Measurements from ENCODE around the gene MRC2.

MRC2 gene

GRCh38 chr17:62631936-62632924 is 4.8 kb downstream of the MRC2 start:
- DNase-seq (ENCODE audit: low read depth), result no peak
- no peak for TF ChIP-seq CTCF (conservative IDR thresholded peaks at IDR 0.05; ENCODE audit: control insufficient read depth, insufficient read depth, low read depth, low read length)

GRCh38 chr17:62637809-62638208 is 10.3 kb downstream of the MRC2 start:
- TF ChIP-seq CTCF (conservative IDR thresholded peaks at IDR 0.05; ENCODE audit: control insufficient read depth, insufficient read depth, low read depth, low read length), result peak; percentile 14
- DNase-seq (ENCODE audit: low read depth), result no peak
- H3K4me3 ChIP-seq (ENCODE audit: control insufficient read depth, low read depth, low read length), result no peak overlapping the region

More at GRCh38 chr17:62631936-62632924, 4.8 kb downstream of the MRC2 start:
- H3K4me3 ChIP-seq (ENCODE audit: control insufficient read depth, low read depth, low read length), result no peak overlapping the region

- no peak for TF ChIP-seq CTCF (conservative IDR thresholded peaks at IDR 0.05; ENCODE audit: control insufficient read depth, insufficient read depth, low read depth, low read length)
- no peak overlapping the region for H3K4me3 ChIP-seq (ENCODE audit: control insufficient read depth, low read depth, low read length)
Measured at GRCh38 chr17:62641153-62641552, 13.7 kb downstream of the MRC2 start.

GRCh38 chr17:62641951-62642350 is 14.5 kb downstream of the MRC2 start:
- DNase-seq (ENCODE audit: low read depth), result no peak
- no peak for TF ChIP-seq CTCF (conservative IDR thresholded peaks at IDR 0.05; ENCODE audit: control insufficient read depth, insufficient read depth, low read depth, low read length)
- no peak overlapping the region for H3K4me3 ChIP-seq (ENCODE audit: control insufficient read depth, low read depth, low read length)

More at GRCh38 chr17:62641153-62641552, 13.7 kb downstream of the MRC2 start:
- no peak for DNase-seq (ENCODE audit: low read depth)

GRCh38 chr17:62643496-62643895 is 16.0 kb downstream of the MRC2 start:
- DNase-seq (ENCODE audit: low read depth), result no peak
- TF ChIP-seq CTCF (conservative IDR thresholded peaks at IDR 0.05; ENCODE audit: control insufficient read depth, insufficient read depth, low read depth, low read length), result no peak
- H3K4me3 ChIP-seq (ENCODE audit: control insufficient read depth, low read depth, low read length), result no peak overlapping the region

GRCh38 chr17:62644487-62645173 is 17.2 kb downstream of the MRC2 start:
- DNase-seq (ENCODE audit: low read depth), result no peak
- no peak for TF ChIP-seq CTCF (conservative IDR thresholded peaks at IDR 0.05; ENCODE audit: control insufficient read depth, insufficient read depth, low read depth, low read length)
- no peak overlapping the region for H3K4me3 ChIP-seq (ENCODE audit: control insufficient read depth, low read depth, low read length)

Data from fibroblast of mammary gland (primary cell).